ENCODE data around the gene MRPL50.

The MRPL50 gene

DNA sequence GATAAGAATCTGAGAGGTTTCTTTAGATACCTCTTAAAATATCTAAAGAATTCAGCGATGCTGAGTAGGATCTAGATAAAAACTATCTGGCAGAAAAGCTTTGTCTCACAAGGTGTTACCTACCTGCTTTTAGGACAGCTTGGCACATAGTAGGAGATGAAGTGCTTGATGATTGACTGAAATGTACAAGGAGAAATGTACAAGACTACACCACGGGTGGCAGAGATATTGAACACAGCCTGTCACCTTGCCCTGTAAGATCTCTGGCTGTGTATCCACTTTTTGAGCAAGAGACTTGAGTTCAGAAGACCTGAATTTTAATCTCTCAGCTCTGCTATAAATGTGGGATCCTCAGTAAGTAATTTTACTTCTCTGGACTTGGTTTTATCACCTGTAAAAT is 21.4 kb upstream of the MRPL50 start:
- FAIRE-seq (no peak), DNase-seq (ENCODE audit: insufficient read length, low spot score) (no peak)
- TF ChIP-seq PAX5 (IDR thresholded peaks at IDR 0.05; ENCODE audit: insufficient read depth, low read length, severe bottlenecking): no peak
- no peak for TF ChIP-seq TAF1 (IDR thresholded peaks at IDR 0.05; ENCODE audit: low read depth, low read length)
- TF ChIP-seq SPI1 (IDR thresholded peaks at IDR 0.05; ENCODE audit: low read depth, low read length): no peak

DNA sequence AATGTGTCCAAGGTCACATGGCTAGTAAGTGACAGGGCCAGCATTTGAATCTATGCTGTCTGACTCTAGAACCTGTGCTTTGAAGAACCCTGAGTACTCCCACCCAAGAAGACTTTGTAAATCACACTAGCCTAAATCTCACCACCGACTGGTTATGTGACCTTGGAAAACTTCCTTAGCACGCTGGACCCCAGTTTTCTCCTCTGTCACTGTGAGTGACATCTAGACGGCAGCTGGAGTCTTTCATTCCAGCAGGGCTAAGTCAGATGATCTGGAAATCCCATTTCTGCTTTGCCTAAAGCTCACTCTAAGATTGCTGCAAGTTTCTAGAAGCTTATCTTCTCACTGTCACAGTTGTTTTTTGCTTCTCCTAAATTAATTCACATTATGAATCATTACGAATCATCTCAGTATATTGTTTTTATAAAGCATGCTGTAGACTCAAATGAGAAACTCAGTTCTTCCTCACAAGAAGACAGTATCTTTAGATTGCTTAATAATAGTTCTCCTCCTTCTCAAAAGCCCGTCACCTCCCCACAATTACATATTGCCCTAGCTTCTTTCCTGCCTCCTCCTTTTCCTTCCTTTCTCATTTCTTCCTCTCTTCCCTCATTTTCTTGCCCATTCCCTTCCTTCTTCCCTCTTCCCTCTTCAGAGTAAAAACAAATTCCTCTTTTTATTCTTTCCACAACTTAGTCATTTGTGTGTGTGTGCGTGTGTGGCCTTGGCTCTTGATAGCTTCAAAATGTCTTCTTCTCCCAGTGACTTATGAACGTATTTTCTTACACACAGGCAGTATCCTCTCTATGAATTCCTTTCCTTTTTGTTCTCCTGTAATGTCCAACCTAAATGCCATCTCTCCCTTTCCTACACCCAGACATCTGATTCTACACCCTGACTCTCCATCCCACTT is 20.4 kb upstream of the MRPL50 start:
- no peak for TF ChIP-seq POLR2AphosphoS5 (IDR thresholded peaks at IDR 0.05; ENCODE audit: low read depth, low read length)
- TF ChIP-seq PAX5 (IDR thresholded peaks at IDR 0.05; ENCODE audit: insufficient read depth, low read length, severe bottlenecking): no peak
- TF ChIP-seq TAF1 (IDR thresholded peaks at IDR 0.05; ENCODE audit: low read depth, low read length): no peak
- TF ChIP-seq POU2F2 (IDR thresholded peaks at IDR 0.05; ENCODE audit: low read depth, low read length): no peak
- TF ChIP-seq POLR2A (IDR thresholded peaks at IDR 0.05; ENCODE audit: low read depth, low read length): no peak
- no peak for TF ChIP-seq SPI1 (IDR thresholded peaks at IDR 0.05; ENCODE audit: low read depth, low read length)
- no peak for FAIRE-seq
- DNase-seq (ENCODE audit: insufficient read length, low spot score): no peak

DNA sequence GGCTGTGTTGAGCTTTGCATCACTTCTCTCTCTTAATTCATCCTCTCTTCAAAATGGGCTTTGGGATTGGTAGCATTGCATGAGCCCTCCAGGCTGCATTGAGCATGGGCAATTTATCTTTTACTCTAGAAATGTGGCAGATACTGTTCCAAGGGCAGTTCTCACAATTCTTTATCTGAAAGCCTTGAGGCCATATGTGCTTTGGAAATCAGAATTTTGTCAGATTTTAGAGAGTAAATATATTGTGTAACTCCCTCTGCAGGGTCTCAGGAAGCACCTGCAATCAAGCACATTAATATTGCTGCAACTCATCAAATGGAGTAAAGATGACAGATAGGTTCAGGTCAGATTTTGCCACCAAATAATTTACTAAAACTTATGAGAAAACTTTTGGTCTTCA is 19.6 kb upstream of the MRPL50 start:
- DNase-seq (ENCODE audit: insufficient read length, low spot score) (no peak), FAIRE-seq (no peak)
- no peak for TF ChIP-seq TAF1 (IDR thresholded peaks at IDR 0.05; ENCODE audit: low read depth, low read length)
- no peak for TF ChIP-seq SPI1 (IDR thresholded peaks at IDR 0.05; ENCODE audit: low read depth, low read length)
- no peak for TF ChIP-seq PAX5 (IDR thresholded peaks at IDR 0.05; ENCODE audit: insufficient read depth, low read length, severe bottlenecking)
- TF ChIP-seq POLR2A (IDR thresholded peaks at IDR 0.05; ENCODE audit: low read depth, low read length): no peak
- no peak for TF ChIP-seq POLR2AphosphoS5 (IDR thresholded peaks at IDR 0.05; ENCODE audit: low read depth, low read length)
- TF ChIP-seq POU2F2 (IDR thresholded peaks at IDR 0.05; ENCODE audit: low read depth, low read length): no peak

DNA sequence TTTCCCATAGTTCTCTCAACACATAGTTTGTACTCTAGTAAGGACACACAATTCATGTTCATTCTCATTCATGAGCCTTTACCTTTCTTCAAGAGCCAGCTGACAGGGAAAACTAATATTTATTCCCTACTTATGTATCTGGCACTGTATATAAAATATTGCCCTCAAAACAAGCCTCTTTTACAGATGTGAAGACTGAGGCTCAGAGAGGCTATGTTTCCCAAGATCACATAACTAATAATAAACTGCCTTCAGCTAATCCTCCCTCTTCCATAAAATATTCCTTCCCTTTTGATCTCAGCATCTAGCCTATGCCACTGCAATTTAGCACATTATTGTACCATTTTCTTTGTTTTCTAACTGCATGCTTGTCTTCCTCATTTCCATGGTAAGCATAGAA is 19.0 kb upstream of the MRPL50 start:
- FAIRE-seq: no peak

DNA sequence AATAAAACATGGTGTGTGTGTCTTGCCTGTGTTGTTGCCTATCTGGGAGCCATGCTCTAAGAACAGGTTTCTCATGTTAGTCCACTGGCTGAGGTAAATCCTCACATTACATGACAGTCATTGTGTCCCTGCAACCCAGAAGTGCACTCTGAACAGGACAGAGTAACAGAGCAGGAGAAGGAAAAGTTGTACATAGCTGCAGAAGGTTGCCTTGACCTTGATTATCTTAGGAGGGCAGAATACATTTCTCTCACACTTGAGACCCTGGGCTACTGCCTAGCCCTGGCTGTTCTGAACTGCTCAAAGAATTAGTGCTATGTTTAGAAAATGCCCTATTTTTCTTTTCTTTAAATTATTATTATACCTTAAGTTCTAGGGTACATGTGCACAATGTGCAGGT is 17.2 kb upstream of the MRPL50 start:
- no peak for TF ChIP-seq SPI1 (IDR thresholded peaks at IDR 0.05; ENCODE audit: low read depth, low read length)
- FAIRE-seq (no peak), DNase-seq (ENCODE audit: insufficient read length, low spot score) (no peak)

More for the DNA sequence above, 19.0 kb upstream of the MRPL50 start:
- no peak for DNase-seq (ENCODE audit: insufficient read length, low spot score)
- no peak for TF ChIP-seq TAF1 (IDR thresholded peaks at IDR 0.05; ENCODE audit: low read depth, low read length)
- no peak for TF ChIP-seq SPI1 (IDR thresholded peaks at IDR 0.05; ENCODE audit: low read depth, low read length)
- no peak for TF ChIP-seq POLR2AphosphoS5 (IDR thresholded peaks at IDR 0.05; ENCODE audit: low read depth, low read length)
- no peak for TF ChIP-seq PAX5 (IDR thresholded peaks at IDR 0.05; ENCODE audit: insufficient read depth, low read length, severe bottlenecking)
- no peak for TF ChIP-seq POLR2A (IDR thresholded peaks at IDR 0.05; ENCODE audit: low read depth, low read length)
- TF ChIP-seq POU2F2 (IDR thresholded peaks at IDR 0.05; ENCODE audit: low read depth, low read length): no peak

DNA sequence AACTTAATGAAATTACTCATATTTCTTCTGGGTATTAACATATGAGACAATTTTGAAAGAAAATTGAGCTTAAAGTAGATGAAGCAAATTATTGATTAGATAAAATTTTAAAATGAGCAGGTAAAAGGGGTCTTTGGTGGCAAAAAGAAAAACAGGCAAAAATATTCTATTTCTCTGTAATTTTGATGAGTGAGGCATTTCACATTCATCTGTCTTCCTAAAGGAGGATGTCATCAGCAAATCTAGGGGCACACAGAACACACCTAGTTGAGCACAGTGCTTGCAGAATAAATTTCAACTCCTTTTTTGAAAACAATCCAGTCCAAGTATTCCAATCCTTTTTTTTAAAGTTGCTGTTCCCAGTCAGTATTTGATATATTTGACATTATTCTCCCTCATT is 16.4 kb upstream of the MRPL50 start:
- no peak for FAIRE-seq
- TF ChIP-seq POLR2AphosphoS5 (IDR thresholded peaks at IDR 0.05; ENCODE audit: low read depth, low read length): no peak
- TF ChIP-seq SPI1 (IDR thresholded peaks at IDR 0.05; ENCODE audit: low read depth, low read length): no peak
- no peak for TF ChIP-seq PAX5 (IDR thresholded peaks at IDR 0.05; ENCODE audit: insufficient read depth, low read length, severe bottlenecking)
- TF ChIP-seq TAF1 (IDR thresholded peaks at IDR 0.05; ENCODE audit: low read depth, low read length): no peak
- TF ChIP-seq POU2F2 (IDR thresholded peaks at IDR 0.05; ENCODE audit: low read depth, low read length): no peak
- TF ChIP-seq POLR2A (IDR thresholded peaks at IDR 0.05; ENCODE audit: low read depth, low read length): no peak

DNA sequence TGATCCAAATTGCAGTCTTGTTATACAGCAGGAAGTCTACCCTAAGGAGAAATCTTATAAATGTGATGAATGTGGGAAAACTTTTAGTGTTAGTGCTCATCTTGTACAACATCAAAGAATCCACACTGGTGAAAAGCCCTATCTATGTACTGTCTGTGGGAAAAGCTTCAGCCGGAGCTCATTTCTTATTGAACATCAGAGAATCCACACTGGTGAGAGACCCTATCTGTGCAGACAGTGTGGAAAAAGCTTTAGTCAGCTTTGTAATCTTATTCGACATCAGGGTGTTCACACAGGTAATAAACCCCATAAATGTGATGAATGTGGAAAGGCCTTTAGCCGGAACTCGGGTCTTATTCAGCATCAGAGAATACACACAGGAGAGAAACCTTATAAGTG is 10.7 kb upstream of the MRPL50 start:
- FAIRE-seq (no peak), DNase-seq (ENCODE audit: insufficient read length, low spot score) (no peak)
- TF ChIP-seq PAX5 (IDR thresholded peaks at IDR 0.05; ENCODE audit: insufficient read depth, low read length, severe bottlenecking): no peak
- no peak for TF ChIP-seq TAF1 (IDR thresholded peaks at IDR 0.05; ENCODE audit: low read depth, low read length)
- 0 out of 2 replicates have a peak, but pooled peaks have one; percentile 2 for TF ChIP-seq POLR2AphosphoS5 (IDR thresholded peaks at IDR 0.05; ENCODE audit: low read depth, low read length)
- no peak for TF ChIP-seq POLR2A (IDR thresholded peaks at IDR 0.05; ENCODE audit: low read depth, low read length)

More for the DNA sequence above, 16.4 kb upstream of the MRPL50 start:
- no peak for DNase-seq (ENCODE audit: insufficient read length, low spot score)

DNA sequence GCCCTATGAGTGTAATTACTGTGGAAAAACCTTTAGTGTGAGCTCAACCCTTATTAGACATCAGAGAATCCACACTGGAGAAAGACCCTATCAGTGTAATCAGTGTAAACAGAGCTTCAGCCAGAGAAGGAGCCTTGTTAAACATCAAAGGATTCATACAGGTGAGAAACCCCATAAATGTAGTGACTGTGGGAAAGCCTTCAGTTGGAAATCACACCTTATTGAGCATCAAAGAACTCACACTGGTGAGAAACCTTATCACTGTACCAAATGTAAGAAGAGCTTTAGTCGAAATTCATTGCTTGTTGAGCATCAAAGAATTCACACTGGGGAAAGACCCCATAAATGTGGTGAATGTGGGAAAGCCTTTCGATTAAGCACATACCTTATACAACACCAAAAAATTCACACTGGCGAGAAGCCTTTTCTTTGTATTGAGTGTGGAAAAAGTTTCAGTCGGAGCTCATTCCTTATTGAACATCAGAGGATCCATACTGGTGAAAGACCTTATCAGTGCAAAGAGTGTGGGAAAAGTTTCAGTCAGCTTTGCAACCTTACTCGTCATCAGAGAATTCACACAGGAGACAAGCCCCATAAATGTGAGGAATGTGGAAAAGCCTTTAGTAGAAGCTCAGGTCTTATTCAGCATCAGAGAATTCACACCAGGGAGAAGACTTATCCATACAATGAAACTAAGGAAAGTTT is 10.1 kb upstream of the MRPL50 start:
- DNase-seq (ENCODE audit: insufficient read length, low spot score) (no peak), FAIRE-seq (no peak)
- TF ChIP-seq POLR2AphosphoS5 (IDR thresholded peaks at IDR 0.05; ENCODE audit: low read depth, low read length): 0 out of 2 replicates have a peak, but pooled peaks have one; percentile 16
- TF ChIP-seq POU2F2 (IDR thresholded peaks at IDR 0.05; ENCODE audit: low read depth, low read length): no peak

DNA sequence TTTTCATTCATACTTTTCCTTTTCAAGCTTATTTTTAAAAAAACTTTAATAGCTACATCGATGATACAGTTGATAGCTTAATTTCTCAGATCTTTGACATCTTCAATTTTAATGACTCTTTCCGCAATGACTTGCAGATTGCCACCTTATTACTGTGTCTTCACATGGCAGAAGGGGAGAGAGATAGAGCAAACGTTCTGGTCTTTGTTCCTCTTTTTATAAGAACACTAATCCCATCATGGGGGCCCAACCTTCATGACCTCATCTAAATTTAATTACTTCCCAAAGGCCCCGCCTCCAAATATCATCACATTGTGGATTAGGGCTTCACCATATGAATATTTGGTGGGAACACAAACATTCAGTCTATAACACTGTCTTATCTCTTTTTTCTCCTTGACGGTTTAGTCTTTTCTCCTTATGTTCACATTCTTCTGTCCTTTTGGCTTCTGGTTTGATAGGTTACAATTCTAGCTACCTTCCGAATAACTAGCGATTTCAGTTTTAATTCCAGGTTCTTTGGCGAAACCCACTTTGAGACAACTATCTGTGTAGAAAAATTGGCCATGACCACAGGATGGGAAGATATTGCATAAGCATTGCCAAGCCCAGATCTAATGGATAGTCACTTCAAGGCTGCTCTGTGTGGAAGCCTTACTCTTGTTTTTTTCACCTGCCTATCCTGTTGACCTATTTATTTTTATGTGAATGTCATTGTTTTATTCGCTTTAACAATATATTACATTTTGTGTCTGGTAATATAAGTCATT is 5.3 kb upstream of the MRPL50 start:
- FAIRE-seq (no peak), DNase-seq (ENCODE audit: insufficient read length, low spot score) (no peak)
- no peak for TF ChIP-seq POLR2A (IDR thresholded peaks at IDR 0.05; ENCODE audit: low read depth, low read length)

DNA sequence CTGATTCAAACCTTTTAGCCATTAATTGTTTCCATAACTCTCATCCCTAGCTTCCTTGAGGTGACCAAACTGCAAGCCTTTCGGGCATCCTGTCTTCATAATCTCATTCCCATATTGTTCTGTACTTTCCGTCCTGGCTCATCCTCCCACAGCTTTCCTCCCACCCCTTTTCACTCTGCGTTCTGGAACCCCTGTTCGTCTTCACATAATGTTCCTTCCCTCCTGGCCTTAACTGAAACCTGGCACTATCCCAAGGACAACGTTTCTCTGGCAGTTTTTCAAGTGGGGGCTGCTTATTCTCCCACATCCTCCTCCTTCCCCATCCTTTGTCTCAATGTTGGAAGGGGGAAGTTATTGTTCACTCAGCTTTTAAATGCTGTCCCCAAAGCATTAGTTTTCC is 1.7 kb upstream of the MRPL50 start:
- no peak for DNase-seq (ENCODE audit: insufficient read length, low spot score)
- no peak for FAIRE-seq
- no peak for TF ChIP-seq POU2F2 (IDR thresholded peaks at IDR 0.05; ENCODE audit: low read depth, low read length)

All from GM12891 (cell line).